Gastrocnemius medialis (tissue), 4 donors: ENCODE measurements around the gene GABRA5.

Experiments used
- POLR2A ChIP-seq, 2 donors: fragments of 450-650 bp; IDR thresholded peaks; one replicate each; pipeline ENCODE4 v1.6.1; 2017; ENCODE audit warnings: antibody characterized with exemption in 2 of 2, mild to moderate bottlenecking in 2 of 2, moderate library complexity in 2 of 2
- TF ChIP-seq, protein P1 (sequence below), 5 experiments: fragments of 450-650 bp in 3 of 5; fragments of 200-600 bp in 2 of 5; sonication (generic) in 2 of 5; IDR thresholded peaks in 4 of 5; conservative IDR thresholded peaks in 1 of 5; 1 replicate in 4 of 5; 2 replicates in 1 of 5; pipeline ENCODE4 v1.5.1; 2016 to 2019; ENCODE audit warnings: antibody characterized with exemption in 5 of 5, mild to moderate bottlenecking in 3 of 5, moderate library complexity in 3 of 5

DNA sequence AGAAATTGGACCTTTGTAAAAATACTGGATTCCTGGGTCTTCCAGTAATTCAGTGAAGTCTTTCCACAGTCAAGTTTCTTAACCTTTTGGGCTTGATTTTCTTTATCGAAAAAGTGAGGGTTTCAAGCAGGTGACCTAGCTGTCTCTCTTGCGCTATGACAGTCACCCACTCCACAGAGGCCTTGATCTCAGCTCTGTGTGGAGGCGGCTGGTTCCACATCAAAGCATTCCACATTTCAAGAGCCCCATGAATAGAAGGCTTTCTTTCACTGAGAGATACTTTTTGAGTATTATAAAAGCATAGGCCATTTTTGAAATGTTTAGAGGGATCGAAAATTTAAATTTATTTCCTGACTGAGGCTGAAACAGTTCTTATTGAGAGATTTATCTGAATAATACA, 43.9 kb downstream of the GABRA5 start:
- TF ChIP-seq, protein P1, sequence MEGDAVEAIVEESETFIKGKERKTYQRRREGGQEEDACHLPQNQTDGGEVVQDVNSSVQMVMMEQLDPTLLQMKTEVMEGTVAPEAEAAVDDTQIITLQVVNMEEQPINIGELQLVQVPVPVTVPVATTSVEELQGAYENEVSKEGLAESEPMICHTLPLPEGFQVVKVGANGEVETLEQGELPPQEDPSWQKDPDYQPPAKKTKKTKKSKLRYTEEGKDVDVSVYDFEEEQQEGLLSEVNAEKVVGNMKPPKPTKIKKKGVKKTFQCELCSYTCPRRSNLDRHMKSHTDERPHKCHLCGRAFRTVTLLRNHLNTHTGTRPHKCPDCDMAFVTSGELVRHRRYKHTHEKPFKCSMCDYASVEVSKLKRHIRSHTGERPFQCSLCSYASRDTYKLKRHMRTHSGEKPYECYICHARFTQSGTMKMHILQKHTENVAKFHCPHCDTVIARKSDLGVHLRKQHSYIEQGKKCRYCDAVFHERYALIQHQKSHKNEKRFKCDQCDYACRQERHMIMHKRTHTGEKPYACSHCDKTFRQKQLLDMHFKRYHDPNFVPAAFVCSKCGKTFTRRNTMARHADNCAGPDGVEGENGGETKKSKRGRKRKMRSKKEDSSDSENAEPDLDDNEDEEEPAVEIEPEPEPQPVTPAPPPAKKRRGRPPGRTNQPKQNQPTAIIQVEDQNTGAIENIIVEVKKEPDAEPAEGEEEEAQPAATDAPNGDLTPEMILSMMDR (IDR thresholded peaks at IDR 0.05 in 4 of 5, conservative IDR thresholded peaks at IDR 0.05 in 1 of 5), result no peak
- no peak for TF ChIP-seq POLR2A (IDR thresholded peaks at IDR 0.05)
